Liver (tissue), 3 donors: ENCODE results near the gene POU3F3.

Experiments
- EGR1 ChIP-seq, 2 donors: IDR thresholded peaks; 2 replicates each; pipeline ENCODE4 v1.6.1; 2016 to 2018; ENCODE audit warnings: antibody characterized with exemption in 2 of 2, low read depth in 2 of 2
- GABPA ChIP-seq, 2 donors: IDR thresholded peaks in 1 of 2; conservative IDR thresholded peaks in 1 of 2; 2 replicates each; pipeline ENCODE4 v1.6.1; 2016; ENCODE audit warnings: antibody characterized with exemption in 2 of 2, mild to moderate bottlenecking in 1 of 2, moderate library complexity in 1 of 2
- HNF4A ChIP-seq, 2 donors: conservative IDR thresholded peaks; 2 replicates each; pipeline ENCODE4 v1.6.1; 2016; ENCODE audit warnings: antibody characterized with exemption in 2 of 2, mild to moderate bottlenecking in 2 of 2
- JUND ChIP-seq, 2 donors: IDR thresholded peaks; 2 replicates each; pipeline ENCODE4 v1.6.1; 2016; ENCODE audit warnings: antibody characterized with exemption in 2 of 2
- MAX ChIP-seq: IDR thresholded peaks from 2 replicates; pipeline ENCODE4 v1.6.1; 2016; ENCODE audit warnings: antibody characterized with exemption
- RAD21 ChIP-seq, 2 donors: IDR thresholded peaks; 2 replicates each; pipeline ENCODE4 v1.6.1; 2016; ENCODE audit warnings: antibody characterized with exemption in 2 of 2, mild to moderate bottlenecking in 2 of 2
- REST ChIP-seq: IDR thresholded peaks from 2 replicates; pipeline ENCODE4 v1.6.1; 2016; ENCODE audit warnings: antibody characterized with exemption, mild to moderate bottlenecking
- RXRA ChIP-seq, 2 donors: IDR thresholded peaks; 2 replicates each; pipeline ENCODE4 v1.6.1; 2017 to 2018; ENCODE audit warnings: antibody characterized with exemption in 2 of 2, mild to moderate bottlenecking in 1 of 2
- TAF1 ChIP-seq: conservative IDR thresholded peaks from 2 replicates; pipeline ENCODE4 v1.6.1; 2016; ENCODE audit warnings: antibody characterized with exemption, mild to moderate bottlenecking
- YY1 ChIP-seq: IDR thresholded peaks from 2 replicates; pipeline ENCODE4 v1.6.1; 2016; ENCODE audit warnings: antibody characterized with exemption, mild to moderate bottlenecking
- ZBTB33 ChIP-seq: IDR thresholded peaks from 2 replicates; pipeline ENCODE4 v1.6.1; 2016; ENCODE audit warnings: antibody characterized with exemption
- TF ChIP-seq, protein P1 (sequence below): fragments of 150-350 bp; IDR thresholded peaks from 2 replicates; pipeline ENCODE4 v1.5.1; 2017; ENCODE audit warnings: improper control_type of control experiment, low read depth, low read length; ENCODE audit not compliant: missing input control
- TF ChIP-seq, protein P2 (sequence below): IDR thresholded peaks from 2 replicates; pipeline ENCODE4 v1.6.1; 2016; ENCODE audit warnings: antibody characterized with exemption
- donor health status: healthy.
- donor health status: healthy.

- no peak for TF ChIP-seq JUND (IDR thresholded peaks at IDR 0.05)
- TF ChIP-seq, protein P1, sequence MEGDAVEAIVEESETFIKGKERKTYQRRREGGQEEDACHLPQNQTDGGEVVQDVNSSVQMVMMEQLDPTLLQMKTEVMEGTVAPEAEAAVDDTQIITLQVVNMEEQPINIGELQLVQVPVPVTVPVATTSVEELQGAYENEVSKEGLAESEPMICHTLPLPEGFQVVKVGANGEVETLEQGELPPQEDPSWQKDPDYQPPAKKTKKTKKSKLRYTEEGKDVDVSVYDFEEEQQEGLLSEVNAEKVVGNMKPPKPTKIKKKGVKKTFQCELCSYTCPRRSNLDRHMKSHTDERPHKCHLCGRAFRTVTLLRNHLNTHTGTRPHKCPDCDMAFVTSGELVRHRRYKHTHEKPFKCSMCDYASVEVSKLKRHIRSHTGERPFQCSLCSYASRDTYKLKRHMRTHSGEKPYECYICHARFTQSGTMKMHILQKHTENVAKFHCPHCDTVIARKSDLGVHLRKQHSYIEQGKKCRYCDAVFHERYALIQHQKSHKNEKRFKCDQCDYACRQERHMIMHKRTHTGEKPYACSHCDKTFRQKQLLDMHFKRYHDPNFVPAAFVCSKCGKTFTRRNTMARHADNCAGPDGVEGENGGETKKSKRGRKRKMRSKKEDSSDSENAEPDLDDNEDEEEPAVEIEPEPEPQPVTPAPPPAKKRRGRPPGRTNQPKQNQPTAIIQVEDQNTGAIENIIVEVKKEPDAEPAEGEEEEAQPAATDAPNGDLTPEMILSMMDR: no peak
- TF ChIP-seq GABPA (IDR thresholded peaks at IDR 0.05 in 1 of 2, conservative IDR thresholded peaks at IDR 0.05 in 1 of 2): no peak
- no peak for TF ChIP-seq YY1
- no peak for TF ChIP-seq REST
- no peak for TF ChIP-seq RAD21 (IDR thresholded peaks at IDR 0.05)
- no peak for TF ChIP-seq ZBTB33
- TF ChIP-seq, protein P2, sequence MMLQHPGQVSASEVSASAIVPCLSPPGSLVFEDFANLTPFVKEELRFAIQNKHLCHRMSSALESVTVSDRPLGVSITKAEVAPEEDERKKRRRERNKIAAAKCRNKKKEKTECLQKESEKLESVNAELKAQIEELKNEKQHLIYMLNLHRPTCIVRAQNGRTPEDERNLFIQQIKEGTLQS: no peak
- TF ChIP-seq TAF1: no peak
- TF ChIP-seq MAX: no peak
- TF ChIP-seq HNF4A (conservative IDR thresholded peaks at IDR 0.05): no peak
- TF ChIP-seq RXRA (IDR thresholded peaks at IDR 0.05): no peak
- TF ChIP-seq EGR1 (IDR thresholded peaks at IDR 0.05; ENCODE audit: low read depth in 2 of 2): no peak
Measured at GRCh38 chr2:104836265-104836664, 17.6 kb upstream of the POU3F3 start.
